Right kidney (tissue), 1 donor: Measurements from ENCODE around the gene IRX6.

Source experiments
- DNase-seq: peaks from one replicate; pipeline ENCODE4 v3.0.0-alpha.2; 2016

IRX6 gene

DNA sequence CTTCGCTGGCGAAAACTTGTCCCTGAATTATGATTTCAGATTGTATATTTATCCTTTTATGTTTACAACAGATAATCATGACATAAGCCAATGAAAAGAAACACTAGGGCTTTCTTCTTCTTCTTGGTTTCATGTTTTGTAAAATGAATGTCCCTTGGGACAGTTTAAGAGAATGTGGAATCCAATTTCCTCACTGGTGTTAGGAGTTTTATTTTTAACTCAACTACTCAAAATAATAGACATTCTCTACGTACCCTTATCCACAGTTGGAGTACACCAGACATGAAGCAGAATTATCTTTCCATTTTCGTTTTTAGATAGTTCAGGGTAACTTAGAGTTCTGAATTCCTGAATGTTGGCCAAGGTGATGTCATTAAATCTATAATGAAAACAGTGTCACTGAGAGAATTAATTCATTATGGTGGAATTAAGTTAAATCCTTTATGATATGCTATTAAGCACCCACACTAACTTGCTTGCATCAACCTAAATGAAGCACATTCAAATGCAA is 43.4 kb downstream of the IRX6 start:
- DNase-seq, result no peak

DNA sequence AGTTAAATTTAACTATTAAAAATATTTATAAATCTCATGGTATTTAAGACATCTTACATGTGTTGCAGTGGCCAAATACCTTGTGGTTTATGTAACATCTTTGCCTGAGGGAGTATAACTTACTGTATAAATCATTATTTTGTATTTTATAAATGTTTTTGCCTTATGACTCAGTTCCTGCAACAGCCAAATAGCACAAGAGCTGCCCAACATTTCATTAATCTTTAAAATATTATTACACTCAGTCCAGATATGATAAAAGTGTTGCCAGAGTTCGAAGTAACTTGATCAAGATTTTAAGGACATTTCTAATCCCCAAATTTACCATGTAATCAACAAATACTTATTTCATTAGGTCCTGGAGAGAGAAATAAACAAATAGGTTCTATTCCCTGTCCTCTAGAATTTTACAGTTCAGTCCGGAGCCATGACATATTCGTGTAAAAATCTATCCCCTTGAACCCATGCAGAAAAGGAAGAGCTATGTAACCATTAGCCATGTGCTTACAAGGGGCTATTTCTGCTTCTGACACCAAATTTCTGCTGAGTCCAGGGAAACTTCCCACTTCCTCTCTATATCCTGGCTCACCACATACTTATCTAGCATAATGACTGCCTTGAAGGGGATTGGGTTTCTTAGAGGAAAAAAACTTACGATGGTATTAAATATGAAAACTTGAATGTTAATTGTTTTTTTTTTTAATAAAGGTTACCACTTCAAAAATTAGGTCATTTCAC is 44.0 kb downstream of the IRX6 start:
- DNase-seq, result no peak

DNA sequence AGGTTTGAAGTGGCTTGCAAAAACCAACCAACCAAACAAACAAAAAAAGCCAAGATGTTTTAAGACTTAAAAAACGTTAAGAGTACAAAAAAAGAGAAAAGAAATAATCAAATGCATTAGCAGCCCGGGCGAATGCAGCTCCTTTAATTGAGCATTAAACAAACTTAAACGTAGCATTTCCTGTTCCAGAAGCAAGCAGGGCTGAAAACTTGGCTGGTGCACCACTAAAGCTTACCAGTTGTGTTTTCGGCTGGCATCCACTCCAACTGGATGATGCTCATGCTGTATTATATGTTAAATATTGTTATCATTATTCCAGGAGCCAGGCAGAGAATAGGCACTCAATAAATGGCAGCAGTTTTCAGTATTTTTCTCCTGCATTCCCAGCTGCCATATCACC is 45.1 kb downstream of the IRX6 start:
- DNase-seq, result no peak

DNA sequence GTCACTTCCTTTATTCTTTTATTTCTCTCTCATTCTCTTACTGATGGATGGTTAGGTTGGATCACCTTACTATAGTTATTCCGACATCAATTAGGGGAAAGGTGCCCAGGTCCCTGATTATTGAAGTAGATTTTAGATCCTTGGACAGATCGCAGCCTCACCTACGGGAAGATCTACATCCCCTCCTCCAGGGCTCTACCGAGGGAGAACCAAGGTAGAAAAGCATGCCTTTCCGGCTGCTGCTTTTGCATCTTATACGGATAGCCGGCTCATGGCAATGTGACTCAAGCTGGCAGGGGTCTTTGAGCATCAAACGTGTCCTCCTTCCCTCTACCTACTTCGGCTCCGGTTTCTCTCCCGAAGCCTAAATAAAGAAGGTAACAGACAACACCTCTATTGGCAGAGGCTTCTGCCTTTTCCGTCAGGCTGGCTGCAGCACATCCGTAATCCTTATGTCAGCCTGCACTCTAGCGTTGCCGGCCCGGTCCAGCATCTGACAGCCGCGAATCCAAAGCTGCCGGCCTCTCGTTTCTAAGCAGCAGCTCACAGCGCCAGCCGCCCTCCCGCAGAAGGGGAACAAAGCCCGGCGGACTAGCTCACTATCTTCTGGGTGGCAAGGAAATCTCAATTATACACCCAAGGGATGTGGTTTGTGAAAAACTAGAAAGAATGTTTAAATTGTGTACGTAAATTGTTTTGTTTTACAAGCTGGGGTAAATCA is 46.9 kb downstream of the IRX6 start:
- DNase-seq, result peak; percentile 63

DNA sequence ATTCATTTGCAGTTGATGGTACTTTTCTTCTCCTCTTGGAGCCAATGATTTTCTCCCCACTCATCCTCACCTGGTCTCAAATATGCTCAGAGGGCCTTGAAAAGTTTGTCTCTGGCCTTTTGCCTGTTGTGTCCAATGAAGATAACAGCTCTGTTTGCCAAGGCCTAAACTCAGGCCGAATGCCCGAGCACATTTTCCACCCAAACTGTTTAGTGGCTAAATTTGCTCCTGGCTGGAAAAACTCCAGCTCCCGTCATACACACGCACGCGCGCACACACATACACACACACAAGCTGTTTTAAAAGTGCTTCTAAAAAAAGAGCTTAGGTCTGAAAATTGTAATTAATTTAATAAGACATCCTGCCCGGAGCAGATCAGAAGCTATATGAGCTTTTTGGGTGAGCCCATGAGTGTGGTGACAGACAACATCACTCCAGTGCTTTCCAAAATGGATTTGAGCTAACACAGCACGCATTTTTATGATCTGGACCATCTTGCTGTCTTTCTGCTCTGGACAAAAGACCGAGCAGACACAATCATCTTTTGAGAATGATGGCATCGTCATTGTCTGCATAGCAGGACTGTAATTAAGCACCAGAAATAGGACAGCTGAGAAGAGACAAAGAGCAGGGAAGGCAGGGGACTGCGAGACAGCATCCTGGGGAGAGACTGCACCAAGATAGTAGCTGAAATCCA is 48.9 kb downstream of the IRX6 start:
- DNase-seq, result no peak

DNA sequence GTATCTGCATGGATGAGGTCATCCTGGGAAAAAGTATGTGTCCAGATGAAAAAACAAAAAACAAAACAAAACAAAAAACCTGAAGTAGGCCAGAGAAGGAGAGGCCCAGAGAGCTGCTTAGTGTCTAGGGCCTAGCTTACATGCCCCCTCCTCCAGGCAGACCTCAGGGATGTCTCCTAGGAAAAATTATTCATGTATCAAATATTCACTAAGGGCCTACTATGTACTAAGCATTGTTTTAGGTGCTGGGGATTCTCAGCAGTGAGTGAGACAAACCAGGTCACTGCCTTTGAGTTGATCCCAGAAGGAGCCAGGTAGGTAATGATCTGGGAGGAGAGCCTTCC is 49.5 kb downstream of the IRX6 start:
- no peak for DNase-seq

DNA sequence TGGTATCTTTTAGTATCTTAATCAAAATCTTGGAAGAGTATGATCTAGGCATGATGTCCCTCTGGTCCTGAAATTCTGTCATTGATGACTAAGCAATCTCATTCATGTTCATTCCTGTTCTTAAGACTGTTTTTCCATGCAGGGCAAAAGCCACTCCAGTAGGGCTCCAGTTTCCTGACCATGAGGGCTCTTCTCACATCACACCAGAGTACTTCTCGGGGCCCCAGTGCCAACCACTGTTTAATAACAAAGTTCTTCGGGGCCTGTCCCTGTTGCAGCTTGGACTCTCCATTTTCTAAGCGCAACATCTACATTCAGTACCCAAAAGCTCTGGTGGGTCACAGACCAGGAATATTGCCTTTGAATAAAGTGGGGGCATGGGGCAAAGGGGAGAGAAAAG is 52.0 kb downstream of the IRX6 start:
- DNase-seq, result no peak

DNA sequence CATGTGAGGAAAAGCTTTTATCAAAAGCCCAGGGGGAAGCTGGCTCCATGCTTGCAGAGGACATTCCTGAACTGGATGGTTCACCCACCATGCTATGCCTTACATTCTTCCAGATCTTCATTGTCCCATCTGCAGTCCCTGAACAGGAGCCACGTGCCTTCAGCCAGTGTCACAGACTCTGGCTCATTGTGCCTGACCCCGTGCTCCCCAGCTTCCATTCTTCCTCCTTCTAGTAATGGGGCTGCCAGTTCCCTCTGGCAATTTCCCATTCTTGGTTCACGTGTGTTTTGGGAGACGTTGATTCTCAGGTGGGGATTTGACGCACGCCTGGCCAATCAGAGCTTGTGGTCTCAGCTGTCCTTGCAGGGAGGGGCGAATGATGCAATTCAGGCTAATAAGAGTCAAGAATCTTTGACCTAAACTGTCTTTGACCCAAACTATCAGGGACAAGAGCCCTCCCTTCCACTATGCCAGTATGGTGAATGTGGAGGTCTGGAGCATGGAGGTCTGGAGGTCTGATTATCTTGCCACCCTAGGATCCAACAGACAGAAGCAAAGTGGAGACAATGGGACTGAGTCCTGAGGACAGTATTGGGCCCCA is 52.7 kb downstream of the IRX6 start:
- no peak for DNase-seq

DNA sequence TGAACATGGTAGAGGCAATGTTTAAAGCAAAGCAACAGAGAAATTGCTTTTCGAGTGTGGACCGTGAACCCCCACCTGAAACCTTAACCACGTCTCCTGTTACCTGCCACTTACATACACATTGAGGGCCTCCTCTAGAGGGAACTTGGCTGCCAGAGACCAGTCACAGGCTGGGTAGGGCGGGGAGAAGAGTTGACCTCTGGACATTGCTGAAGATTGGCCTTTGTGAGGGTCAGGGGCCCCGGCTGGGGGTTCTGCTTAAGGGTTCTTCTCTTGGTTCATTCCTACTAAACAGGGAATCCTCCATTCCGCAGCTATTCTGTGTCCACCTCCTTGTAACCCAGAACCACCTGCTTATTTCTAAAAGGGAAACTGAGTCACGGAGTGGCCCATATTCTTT is 53.8 kb downstream of the IRX6 start:
- no peak for DNase-seq

DNA sequence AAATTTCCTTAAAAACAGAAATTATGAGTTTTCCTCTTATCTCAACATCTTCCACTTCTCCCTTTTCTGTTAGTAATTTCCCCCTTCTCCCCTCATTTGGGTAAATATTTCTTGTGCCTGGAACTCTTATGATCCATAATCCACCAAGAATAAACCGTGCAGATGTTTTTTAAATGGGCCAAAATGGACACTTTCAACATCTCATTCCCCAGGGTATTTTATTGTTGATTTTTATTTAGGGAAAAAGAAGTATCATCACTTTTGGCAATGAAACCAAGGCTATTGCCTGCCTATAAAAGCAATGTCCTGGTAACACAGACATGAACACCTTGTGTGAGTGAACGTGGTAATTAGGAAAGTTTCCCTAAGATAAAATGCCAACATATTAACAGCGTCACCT is 54.6 kb downstream of the IRX6 start:
- DNase-seq, result no peak

DNA sequence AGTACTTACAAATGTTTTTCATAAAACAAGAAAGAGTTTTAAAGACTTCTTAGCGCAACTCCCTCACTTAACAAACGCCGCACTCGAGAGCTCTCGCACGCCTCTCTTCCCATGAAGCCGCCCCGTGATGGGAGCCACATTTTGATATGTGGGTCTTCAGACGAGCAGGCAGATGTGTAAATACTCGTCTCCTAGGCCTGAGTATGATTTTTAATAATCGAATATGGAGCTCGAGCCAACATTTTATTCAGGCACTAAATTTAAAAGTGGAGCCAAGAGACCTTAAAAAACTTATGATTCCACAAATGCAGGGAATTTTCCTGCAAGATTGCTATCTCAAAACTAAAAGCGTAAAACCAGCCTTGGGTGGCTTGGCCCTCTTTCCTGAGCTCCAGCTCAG is 55.4 kb downstream of the IRX6 start:
- no peak for DNase-seq

DNA sequence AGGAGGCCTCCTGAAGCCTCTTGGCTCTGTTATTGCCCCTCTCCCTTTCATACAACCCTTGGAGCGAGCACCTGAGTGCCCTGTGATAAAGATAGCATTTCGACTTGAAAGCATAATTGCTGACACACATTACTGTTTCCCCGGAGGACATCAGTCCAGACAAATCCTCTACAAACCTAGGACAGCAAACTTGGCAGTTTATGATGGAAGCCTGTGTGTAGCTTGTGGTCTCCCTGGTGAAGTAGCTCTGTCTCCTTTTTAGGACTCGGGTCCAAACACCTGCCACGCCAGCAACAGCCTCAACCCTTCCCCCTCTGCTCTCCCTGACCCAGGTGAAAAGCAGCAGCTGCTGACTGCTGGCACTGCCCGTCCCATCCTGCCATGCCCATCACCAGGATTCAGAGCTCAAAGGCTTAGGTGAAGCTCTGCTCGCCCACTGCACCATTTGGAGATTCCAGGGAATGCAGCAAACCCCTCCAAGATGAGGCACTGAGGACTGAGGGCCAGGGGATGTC is 55.9 kb downstream of the IRX6 start:
- no peak for DNase-seq
